IMR-90 (cell line): ENCODE measurements around the gene ZNF608. TPM values are rescaled to one million over a fixed set of nuclear protein-coding genes. Genes with fewer than 3 reads are reported as not detected.

Experiments
- ATAC-seq: fragments of 200-7000 bp; cut with Tn5 transposase; 2 replicates; pipeline ENCODE4 v1.9.1; 2020; ENCODE audit warnings: low read depth, mild to moderate bottlenecking, moderate library complexity
- BruUV-seq: library from RNA; stranded (reverse); fragments of 400-500 nt; replicated peaks from 2 replicates; lab custom pipeline; 2021; lab: Mats Ljungman, UMichigan
- CTCF ChIA-PET: fragments of 300-600 bp; formaldehyde crosslinking; extraction: SDS; loops from one replicate; lab custom pipeline; 2021; ENCODE audit warnings: antibody characterized with exemption; lab: Yijun Ruan, JAX
- POLR2A ChIA-PET: fragments of 300-600 bp; sonication (Branson Sonifier 250); formaldehyde crosslinking; loops from one replicate; lab custom pipeline; 2022; ENCODE audit warnings: antibody characterized with exemption; ENCODE audit not compliant: unreplicated experiment; lab: Charles Lee
- DNase-seq: peaks from one replicate; pipeline ENCODE4 v3.0.0; 2013
- H2AFZ ChIP-seq: replicated peaks from 2 replicates; pipeline ENCODE3; 2013; ENCODE audit warnings: low read length, mild to moderate bottlenecking; ENCODE audit not compliant: poor library complexity
- H2AK5ac ChIP-seq: 2 replicates; pipeline ENCODE4 v1.6.1; 2013; ENCODE audit warnings: low read depth, low read length, inconsistent platforms
- H2AK9ac ChIP-seq: replicated peaks from 2 replicates; pipeline ENCODE3; 2013; ENCODE audit warnings: mild to moderate bottlenecking, low read depth, low read length, moderate library complexity; ENCODE audit not compliant: poor library complexity
- H2BK120ac ChIP-seq: 2 replicates; pipeline ENCODE4 v1.6.1; 2013; ENCODE audit warnings: low read depth, low read length, inconsistent platforms
- H2BK15ac ChIP-seq: 3 replicates; pipeline ENCODE4 v1.6.1; 2013; ENCODE audit warnings: low read depth, low read length, inconsistent platforms
- H2BK20ac ChIP-seq: 2 replicates; pipeline ENCODE4 v1.6.1; 2013; ENCODE audit warnings: low read depth, mild to moderate bottlenecking, inconsistent platforms, low read length, moderate library complexity
- H2BK5ac ChIP-seq: 2 replicates; pipeline ENCODE4 v1.6.1; 2013; ENCODE audit warnings: mild to moderate bottlenecking, low read depth, low read length, inconsistent platforms; ENCODE audit not compliant: poor library complexity, severe bottlenecking
- H3K14ac ChIP-seq: replicated peaks from 2 replicates; pipeline ENCODE4 v1.6.1; 2013; ENCODE audit warnings: low read depth, low read length, inconsistent platforms
- H3K18ac ChIP-seq: 2 replicates; pipeline ENCODE4 v1.6.1; 2013; ENCODE audit warnings: low read depth, low read length, control low read depth
- H3K23ac ChIP-seq: 2 replicates; pipeline ENCODE4 v1.6.1; 2013; ENCODE audit warnings: low read depth, low read length, inconsistent platforms
- H3K27ac ChIP-seq: 2 replicates; pipeline ENCODE4 v1.5.1; 2013; ENCODE audit warnings: mild to moderate bottlenecking, control low read depth, low read length; ENCODE audit not compliant: insufficient read depth
- H3K27me3 ChIP-seq: 2 replicates; pipeline ENCODE4 v1.6.1; 2013; ENCODE audit warnings: low read length; ENCODE audit not compliant: control insufficient read depth, insufficient read depth
- H3K36me3 ChIP-seq: 2 replicates; pipeline ENCODE4 v1.6.1; 2013; ENCODE audit warnings: low read length, mixed read lengths; ENCODE audit not compliant: control insufficient read depth, insufficient read depth
- H3K4ac ChIP-seq: 2 replicates; pipeline ENCODE4 v1.6.1; 2013; ENCODE audit warnings: low read depth, low read length, inconsistent platforms
- H3K4me1 ChIP-seq: 2 replicates; pipeline ENCODE4 v1.6.1; 2013; ENCODE audit warnings: low read length, mixed read lengths; ENCODE audit not compliant: control insufficient read depth, insufficient read depth
- H3K4me2 ChIP-seq: 2 replicates; pipeline ENCODE4 v1.6.1; 2013; ENCODE audit warnings: low read depth, mild to moderate bottlenecking, control low read depth, low read length, moderate library complexity
- H3K4me3 ChIP-seq: 2 replicates; pipeline ENCODE4 v1.5.1; 2013; ENCODE audit warnings: low read depth, mild to moderate bottlenecking, control low read depth, low read length, moderate library complexity; ENCODE audit not compliant: insufficient read depth
- H3K56ac ChIP-seq: 2 replicates; pipeline ENCODE4 v1.6.1; 2013; ENCODE audit warnings: low read length, inconsistent platforms; ENCODE audit not compliant: insufficient read depth; ENCODE audit errors: extremely low read depth
- H3K79me1 ChIP-seq, 2 experiments: 2 replicates each; pipeline ENCODE4 v1.6.1; 2013; ENCODE audit warnings: low read length in 2 of 2, inconsistent platforms in 1 of 2, low read depth in 1 of 2
- H3K9ac ChIP-seq: 2 replicates; pipeline ENCODE4 v1.6.1; 2013; ENCODE audit warnings: low read depth, low read length, control low read depth
- H3K9me1 ChIP-seq: 2 replicates; pipeline ENCODE4 v1.6.1; 2013; ENCODE audit warnings: low read length, inconsistent platforms; ENCODE audit not compliant: insufficient read depth
- H3K9me3 ChIP-seq: 2 replicates; pipeline ENCODE4 v1.6.1; 2013; ENCODE audit warnings: low read length; ENCODE audit not compliant: control insufficient read depth, insufficient read depth
- H4K20me1 ChIP-seq: 2 replicates; pipeline ENCODE4 v1.6.1; 2013; ENCODE audit warnings: low read length, inconsistent platforms; ENCODE audit not compliant: insufficient read depth
- H4K5ac ChIP-seq: 2 replicates; pipeline ENCODE4 v1.6.1; 2013; ENCODE audit warnings: mild to moderate bottlenecking, low read depth, low read length, control low read depth
- H4K8ac ChIP-seq, 2 experiments: 2 replicates each; pipeline ENCODE4 v1.6.1; 2013; ENCODE audit warnings: low read depth in 2 of 2, low read length in 2 of 2, control low read depth in 1 of 2, inconsistent platforms in 1 of 2
- H4K91ac ChIP-seq: 2 replicates; pipeline ENCODE4 v1.6.1; 2013; ENCODE audit warnings: low read depth, low read length, inconsistent platforms; ENCODE audit not compliant: insufficient read depth
- BHLHE40 ChIP-seq: fragments of 150-350 bp; IDR thresholded peaks from 2 replicates; pipeline ENCODE4 v1.6.1; 2016; ENCODE audit warnings: mild to moderate bottlenecking, low read depth, low read length
- CEBPB ChIP-seq: IDR thresholded peaks from 2 replicates; pipeline ENCODE4 v1.6.1; 2012; ENCODE audit warnings: low read depth, low read length, improper control_type of control experiment
- CHD1 ChIP-seq: IDR thresholded peaks from 2 replicates; pipeline ENCODE4 v1.6.1; 2012; ENCODE audit warnings: low read depth, low read length, improper control_type of control experiment
- FOS ChIP-seq: fragments of 150-350 bp; IDR thresholded peaks from 2 replicates; pipeline ENCODE4 v1.6.1; 2016; ENCODE audit warnings: low read depth, low read length
- MAFK ChIP-seq: IDR thresholded peaks from 2 replicates; pipeline ENCODE4 v1.6.1; 2012; ENCODE audit warnings: low read depth, low read length, improper control_type of control experiment
- MAZ ChIP-seq: IDR thresholded peaks from 2 replicates; pipeline ENCODE4 v1.6.1; 2012; ENCODE audit warnings: low read depth, mild to moderate bottlenecking, low read length, improper control_type of control experiment, moderate library complexity, borderline replicate concordance
- MXI1 ChIP-seq: IDR thresholded peaks from 2 replicates; pipeline ENCODE4 v1.6.1; 2012; ENCODE audit warnings: low read depth, mild to moderate bottlenecking, low read length, moderate library complexity, borderline replicate concordance
- NFE2L2 ChIP-seq: fragments of 150-350 bp; IDR thresholded peaks from 2 replicates; pipeline ENCODE4 v1.6.1; 2016; ENCODE audit warnings: low read depth, mild to moderate bottlenecking, low read length
- POLR2A ChIP-seq: IDR thresholded peaks from 2 replicates; pipeline ENCODE4 v1.6.1; 2012; ENCODE audit warnings: mild to moderate bottlenecking, low read depth, low read length
- RAD21 ChIP-seq: IDR thresholded peaks from 2 replicates; pipeline ENCODE4 v1.6.1; 2012; ENCODE audit warnings: low read length, improper control_type of control experiment
- RCOR1 ChIP-seq: IDR thresholded peaks from 2 replicates; pipeline ENCODE4 v1.6.1; 2012; ENCODE audit warnings: mild to moderate bottlenecking, low read length, improper control_type of control experiment; ENCODE audit not compliant: insufficient replicate concordance
- RFX5 ChIP-seq: IDR thresholded peaks from 2 replicates; pipeline ENCODE4 v1.8.0; 2012; ENCODE audit warnings: low read depth, mild to moderate bottlenecking, low read length, moderate library complexity
- SMC3 ChIP-seq: fragments of 150-350 bp; IDR thresholded peaks from 2 replicates; pipeline ENCODE4 v1.6.1; 2016; ENCODE audit warnings: low read depth, mild to moderate bottlenecking, antibody characterized with exemption, low read length, moderate library complexity
- WGBS, 2 experiments: methylation state at CpG; one replicate each; pipeline versions ENCODE4 v1.1.5 to v1.1.7; 2013; ENCODE audit warnings: missing lambda C conversion rate in 2 of 2; ENCODE audit not compliant: insufficient read length in 1 of 2; ENCODE audit errors: extremely low coverage in 2 of 2; 5-methylcytosine and 5-hydroxymethylcytosine counted together
- dilution Hi-C: fragments of 300-500 bp; cut with HindIII; formaldehyde crosslinking; loops from one replicate; pipeline ENCODE4 v1.14.3; 2018; ENCODE audit warnings: low sequenced_read_pairs; ENCODE audit not compliant: unreplicated experiment
- in situ Hi-C: fragments of 300-500 bp; cut with MboI; formaldehyde crosslinking; loops from 3 replicates; pipeline ENCODE4 v1.14.3; 2019; ENCODE audit warnings: low sequenced_read_pairs, inconsistent platforms, mixed read lengths
- intact Hi-C: fragments of 100-400 bp; cut with micrococcal nuclease; formaldehyde crosslinking; loops from 2 replicates; pipeline ENCODE4 v1.10.0; 2022
- polyA plus RNA-seq, 3 experiments: library from polyadenylated mRNA; depleted of rRNA; stranded (reverse); fragments of >200 nt; gene quantifications; 2 replicates each; pipeline ENCODE4 v1.2.3, GENCODE V29; 2012; ENCODE audit warnings: low replicate concordance in 1 of 3
- total RNA-seq: library from RNA; depleted of rRNA; stranded (reverse); fragments of >200 nt; gene quantifications from 2 replicates; pipeline ENCODE4 v1.2.3, GENCODE V29; 2012
- TF ChIP-seq, protein P1 (sequence below): conservative IDR thresholded peaks from 2 replicates; pipeline ENCODE4 v1.5.1; 2012; ENCODE audit warnings: mild to moderate bottlenecking, low read depth, low read length, improper control_type of control experiment
- TF ChIP-seq, protein P2 (sequence below): fragments of 150-350 bp; IDR thresholded peaks from 2 replicates; pipeline ENCODE4 v1.6.1; 2017; ENCODE audit warnings: mild to moderate bottlenecking, antibody characterized with exemption, low read length, low read depth
- TF ChIP-seq, protein P3 (sequence below): fragments of 150-350 bp; IDR thresholded peaks from 2 replicates; pipeline ENCODE4 v1.6.1; 2016; ENCODE audit warnings: low read depth, mild to moderate bottlenecking, low read length, moderate library complexity, borderline replicate concordance

ZNF608 gene
- total and polyA plus RNA-seq, 2 of the 4 experiments (the other 2 are of a cell fraction), result 9.8 to 15.1 TPM

DNA sequence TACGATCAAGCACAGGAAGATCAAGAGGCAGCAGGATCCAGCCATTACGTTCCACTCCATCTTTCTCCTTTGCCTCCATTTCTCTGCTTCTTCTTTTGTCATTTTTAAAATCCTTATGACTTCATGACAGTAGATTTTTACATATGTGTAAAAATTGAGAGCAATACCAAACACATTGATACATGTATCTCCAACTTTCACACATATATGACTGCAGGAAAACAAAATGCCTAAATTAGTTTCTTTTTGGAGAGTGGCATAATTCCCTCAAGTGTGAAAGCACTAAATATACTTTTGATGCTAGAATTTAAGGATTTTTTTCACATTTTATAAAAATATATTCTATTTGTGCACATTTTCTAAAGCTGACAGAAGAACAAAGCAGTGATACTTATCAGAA is 8.6 kb upstream of the ZNF608 start:
- BruUV-seq, result no TSS peak
- H4K8ac ChIP-seq, result no peak overlapping the region
- no peak overlapping the region for H3K9ac ChIP-seq
- H2BK15ac ChIP-seq, result no peak overlapping the region
- no peak overlapping the region for H2BK5ac ChIP-seq
- ChIA-PET CTCF (no interaction called here), POLR2A (no interaction called here)
- no peak overlapping the region for H3K23ac ChIP-seq
- H3K9me1 ChIP-seq, result no peaks in the 10 kb centered on the region
- DNase-seq (no peak), ATAC-seq (no peak)
- no peak overlapping the region for H3K27ac ChIP-seq
- H3K9me3 ChIP-seq, result no peaks in the 10 kb centered on the region
- no peak overlapping the region for H2BK120ac ChIP-seq
- no peak overlapping the region for H3K56ac ChIP-seq
- no peak overlapping the region for H3K4ac ChIP-seq
- no peak overlapping the region for H3K18ac ChIP-seq
- dilution Hi-C loops (no loop called here), in situ Hi-C loops (no loop called here), intact Hi-C loops (no loop called here)
- no peak overlapping the region for H3K4me3 ChIP-seq
- H2AFZ ChIP-seq, result no peak overlapping the region
- no peaks in the 10 kb centered on the region for H3K79me1 ChIP-seq
- no peak overlapping the region for H3K14ac ChIP-seq
- TF ChIP-seq POLR2A (no peak), CHD1 (no peak), FOS (no peak), RCOR1 (no peak), MAFK (no peak), BHLHE40 (no peak), CEBPB (no peak), SMC3 (no peak), RFX5 (no peak), RAD21 (no peak), NFE2L2 (no peak), MXI1 (no peak), MAZ (no peak)
- TF ChIP-seq, protein P1, sequence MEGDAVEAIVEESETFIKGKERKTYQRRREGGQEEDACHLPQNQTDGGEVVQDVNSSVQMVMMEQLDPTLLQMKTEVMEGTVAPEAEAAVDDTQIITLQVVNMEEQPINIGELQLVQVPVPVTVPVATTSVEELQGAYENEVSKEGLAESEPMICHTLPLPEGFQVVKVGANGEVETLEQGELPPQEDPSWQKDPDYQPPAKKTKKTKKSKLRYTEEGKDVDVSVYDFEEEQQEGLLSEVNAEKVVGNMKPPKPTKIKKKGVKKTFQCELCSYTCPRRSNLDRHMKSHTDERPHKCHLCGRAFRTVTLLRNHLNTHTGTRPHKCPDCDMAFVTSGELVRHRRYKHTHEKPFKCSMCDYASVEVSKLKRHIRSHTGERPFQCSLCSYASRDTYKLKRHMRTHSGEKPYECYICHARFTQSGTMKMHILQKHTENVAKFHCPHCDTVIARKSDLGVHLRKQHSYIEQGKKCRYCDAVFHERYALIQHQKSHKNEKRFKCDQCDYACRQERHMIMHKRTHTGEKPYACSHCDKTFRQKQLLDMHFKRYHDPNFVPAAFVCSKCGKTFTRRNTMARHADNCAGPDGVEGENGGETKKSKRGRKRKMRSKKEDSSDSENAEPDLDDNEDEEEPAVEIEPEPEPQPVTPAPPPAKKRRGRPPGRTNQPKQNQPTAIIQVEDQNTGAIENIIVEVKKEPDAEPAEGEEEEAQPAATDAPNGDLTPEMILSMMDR, result no peak
- TF ChIP-seq, protein P2, sequence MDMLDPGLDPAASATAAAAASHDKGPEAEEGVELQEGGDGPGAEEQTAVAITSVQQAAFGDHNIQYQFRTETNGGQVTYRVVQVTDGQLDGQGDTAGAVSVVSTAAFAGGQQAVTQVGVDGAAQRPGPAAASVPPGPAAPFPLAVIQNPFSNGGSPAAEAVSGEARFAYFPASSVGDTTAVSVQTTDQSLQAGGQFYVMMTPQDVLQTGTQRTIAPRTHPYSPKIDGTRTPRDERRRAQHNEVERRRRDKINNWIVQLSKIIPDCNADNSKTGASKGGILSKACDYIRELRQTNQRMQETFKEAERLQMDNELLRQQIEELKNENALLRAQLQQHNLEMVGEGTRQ, result no peak
- TF ChIP-seq, protein P3, sequence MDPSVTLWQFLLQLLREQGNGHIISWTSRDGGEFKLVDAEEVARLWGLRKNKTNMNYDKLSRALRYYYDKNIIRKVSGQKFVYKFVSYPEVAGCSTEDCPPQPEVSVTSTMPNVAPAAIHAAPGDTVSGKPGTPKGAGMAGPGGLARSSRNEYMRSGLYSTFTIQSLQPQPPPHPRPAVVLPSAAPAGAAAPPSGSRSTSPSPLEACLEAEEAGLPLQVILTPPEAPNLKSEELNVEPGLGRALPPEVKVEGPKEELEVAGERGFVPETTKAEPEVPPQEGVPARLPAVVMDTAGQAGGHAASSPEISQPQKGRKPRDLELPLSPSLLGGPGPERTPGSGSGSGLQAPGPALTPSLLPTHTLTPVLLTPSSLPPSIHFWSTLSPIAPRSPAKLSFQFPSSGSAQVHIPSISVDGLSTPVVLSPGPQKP, result no peak
- H2AK5ac ChIP-seq, result no peak overlapping the region
- no peaks in the 10 kb centered on the region for H3K36me3 ChIP-seq
- WGBS, 2 experiments, result no CpG with 5 or more reads among the region's 2 CpGs
- H3K4me2 ChIP-seq, result no peak overlapping the region
- H3K27me3 ChIP-seq, result no peaks in the 10 kb centered on the region
- no peak overlapping the region for H2BK20ac ChIP-seq
- no peak overlapping the region for H2AK9ac ChIP-seq
- H4K20me1 ChIP-seq, result no peaks in the 10 kb centered on the region
- no peaks in the 10 kb centered on the region for H3K4me1 ChIP-seq
- H4K91ac ChIP-seq, result no peak overlapping the region
- H4K5ac ChIP-seq, result no peak overlapping the region
